Dedifferentiated amniotic fluid mesenchymal stem cell (primary cell): ENCODE measurements around the gene STRBP.
"Not testable (repeated sequence)": the region's sequence is repeated elsewhere in the genome, so short reads cannot be mapped to it uniquely, and the experiment has no call there.

Source experiments
- DNase-seq: peaks from one replicate; pipeline ENCODE4 v3.0.0-alpha.2; 2016; ENCODE audit errors: extremely low spot score

STRBP gene

GRCh38 chr9:123283048-123283408 lies 14.6 kb upstream of the STRBP start:
- DNase-seq: no peak

- no peak for DNase-seq
These were observed 14.1 kb upstream of the STRBP start for GRCh38 chr9:123282362-123283047.

GRCh38 chr9:123281659-123282350 lies 13.4 kb upstream of the STRBP start:
- DNase-seq: no peak

- not testable (repeated sequence) for DNase-seq
These were observed 10.6 kb upstream of the STRBP start for GRCh38 chr9:123278879-123279493.

- no peak for DNase-seq
These were observed 10.0 kb upstream of the STRBP start for GRCh38 chr9:123278361-123278760.

- no peak for DNase-seq
These were observed 8.2 kb upstream of the STRBP start for GRCh38 chr9:123276551-123276950.

GRCh38 chr9:123271133-123271532 lies 2.7 kb upstream of the STRBP start:
- not testable (repeated sequence) for DNase-seq

GRCh38 chr9:123269281-123269680 lies 895 bp upstream of the STRBP start:
- no peak for DNase-seq

- DNase-seq: no peak
These were observed 254 bp downstream of the STRBP start for GRCh38 chr9:123268199-123268464.

- DNase-seq: no peak
These were observed 746 bp downstream of the STRBP start for GRCh38 chr9:123267481-123268198.

- DNase-seq: no peak
These were observed 1.6 kb downstream of the STRBP start for GRCh38 chr9:123266655-123267399.

- DNase-seq: no peak
These were observed 2.6 kb downstream of the STRBP start for GRCh38 chr9:123265833-123266232.

- DNase-seq: no peak
These were observed 5.2 kb downstream of the STRBP start for GRCh38 chr9:123263227-123263626.

GRCh38 chr9:123262338-123262737 lies 6.0 kb downstream of the STRBP start:
- DNase-seq: no peak

- DNase-seq: no peak
These were observed 7.2 kb downstream of the STRBP start for GRCh38 chr9:123261006-123261677.

GRCh38 chr9:123260340-123260739 lies 8.0 kb downstream of the STRBP start:
- no peak for DNase-seq

GRCh38 chr9:123257276-123257675 lies 11.1 kb downstream of the STRBP start:
- no peak for DNase-seq

- DNase-seq: no peak
These were observed 12.7 kb downstream of the STRBP start for GRCh38 chr9:123255718-123256117.

GRCh38 chr9:123253204-123253603 lies 15.2 kb downstream of the STRBP start:
- no peak for DNase-seq

GRCh38 chr9:123251741-123252140 lies 16.6 kb downstream of the STRBP start:
- no peak for DNase-seq

- DNase-seq: no peak
These were observed 17.1 kb downstream of the STRBP start for GRCh38 chr9:123251324-123251723.
